HepG2 (cell line): ENCODE measurements around the gene STYK1. TPM values are rescaled to one million over a fixed set of nuclear protein-coding genes. Genes with fewer than 3 reads are reported as not detected.

Experiments used
- ARNTL ChIP-seq: sonication (generic); formaldehyde crosslinking; IDR thresholded peaks from 2 replicates; pipeline ENCODE4 v1.4.0; 2020; ENCODE audit warnings: mild to moderate bottlenecking, missing genetic modification reagents
- CENPT ChIP-seq: sonication (generic); formaldehyde crosslinking; IDR thresholded peaks from 2 replicates; pipeline ENCODE4 v1.8.0; 2022; ENCODE audit warnings: low read depth, mild to moderate bottlenecking, moderate library complexity, missing genetic modification reagents
- HDAC1 ChIP-seq: sonication (generic); formaldehyde crosslinking; IDR thresholded peaks from 2 replicates; pipeline ENCODE4 v1.5.1; 2020; ENCODE audit warnings: mild to moderate bottlenecking, missing genetic modification reagents
- HMGXB4 ChIP-seq, 2 experiments: sonication (generic) in 1 of 2; formaldehyde crosslinking in 1 of 2; IDR thresholded peaks; 2 replicates each; pipeline versions ENCODE4 v1.4.0 to v1.6.1; 2018 to 2020; ENCODE audit warnings: missing genetic modification reagents in 2 of 2, borderline replicate concordance in 1 of 2, low read depth in 1 of 2, mild to moderate bottlenecking in 1 of 2, missing biosample characterization in 1 of 2
- JARID2 ChIP-seq: sonication (generic); formaldehyde crosslinking; IDR thresholded peaks from 2 replicates; pipeline ENCODE4 v1.8.1; 2023; ENCODE audit warnings: missing genetic modification reagents, inconsistent platforms; ENCODE audit not compliant: insufficient replicate concordance
- LRRFIP1 ChIP-seq: sonication (generic); formaldehyde crosslinking; conservative IDR thresholded peaks from 2 replicates; pipeline ENCODE4 v1.4.0; 2020; ENCODE audit warnings: missing genetic modification reagents
- MAFK ChIP-seq, 2 experiments: IDR thresholded peaks in 1 of 2; conservative IDR thresholded peaks in 1 of 2; 2 replicates each; pipeline ENCODE4 v1.6.1; 2011; ENCODE audit warnings: improper control_type of control experiment in 2 of 2, low read length in 2 of 2
- RFX5 ChIP-seq: IDR thresholded peaks from 2 replicates; pipeline ENCODE4 v1.6.1; 2011; ENCODE audit warnings: low read depth, low read length, improper control_type of control experiment
- SALL2 ChIP-seq: sonication (generic); formaldehyde crosslinking; IDR thresholded peaks from 2 replicates; pipeline ENCODE4 v1.8.1; 2023; ENCODE audit warnings: mild to moderate bottlenecking, missing genetic modification reagents, inconsistent platforms
- SNRNP70 ChIP-seq: fragments of 200-400 bp; formaldehyde crosslinking; IDR thresholded peaks from 2 replicates; pipeline ENCODE4 v1.6.1; 2017; ENCODE audit warnings: mild to moderate bottlenecking, low read depth, low read length, moderate library complexity
- SOX6 ChIP-seq, 2 experiments: fragments of 450-650 bp in 1 of 2; sonication (generic) in 1 of 2; formaldehyde crosslinking in 1 of 2; IDR thresholded peaks; 2 replicates each; pipeline versions ENCODE4 v1.4.0 to v1.6.1; 2017 to 2020; ENCODE audit warnings: antibody characterized with exemption in 1 of 2, mild to moderate bottlenecking in 1 of 2, missing genetic modification reagents in 1 of 2
- SUZ12 ChIP-seq: fragments of 150-350 bp; IDR thresholded peaks from 2 replicates; pipeline ENCODE4 v1.6.1; 2014; ENCODE audit warnings: low read depth, low read length
- TEAD3 ChIP-seq: optimal IDR thresholded peaks from 2 replicates; pipeline ENCODE3; 2016; ENCODE audit warnings: borderline replicate concordance
- ZNF253 ChIP-seq: sonication (generic); formaldehyde crosslinking; IDR thresholded peaks from 2 replicates; pipeline ENCODE4 v1.8.0; 2022; ENCODE audit warnings: mild to moderate bottlenecking, missing genetic modification reagents, borderline replicate concordance
- ZNF501 ChIP-seq: sonication (generic); formaldehyde crosslinking; IDR thresholded peaks from 2 replicates; pipeline ENCODE4 v1.5.1; 2020; ENCODE audit warnings: mild to moderate bottlenecking, moderate library complexity, missing genetic modification reagents
- ZNF607 ChIP-seq: sonication (generic); formaldehyde crosslinking; IDR thresholded peaks from 2 replicates; pipeline ENCODE4 v1.5.1; 2020; ENCODE audit warnings: missing genetic modification reagents, mild to moderate bottlenecking, borderline replicate concordance
- polyA plus RNA-seq, 8 experiments: library from polyadenylated mRNA; depleted of rRNA in 3 of 8; stranded (reverse) in 7 of 8; unstranded in 1 of 8; fragments of >200 nt; fragmentation: Illumina TruSeq in 4 of 8; extraction: Trizol in 4 of 8; gene quantifications; 2 replicates each; pipeline versions ENCODE4 v1.2.1 to v1.2.3, GENCODE V29; 2011 to 2016; ENCODE audit warnings: low read depth in 4 of 8, missing spikeins in 1 of 8, mixed read lengths in 1 of 8; ENCODE audit not compliant: insufficient read depth in 1 of 8
- total RNA-seq, 5 experiments: library from RNA; depleted of rRNA; stranded (reverse); fragments of >200 nt; fragmentation: Illumina TruSeq; extraction: Trizol; gene quantifications; 2 replicates each; pipeline ENCODE4 v1.2.3, GENCODE V29; 2016; ENCODE audit warnings: low read depth in 1 of 5
- TF ChIP-seq, protein P1 (sequence below): fragments of 450-650 bp; IDR thresholded peaks from 2 replicates; pipeline ENCODE4 v1.6.1; 2016
- TF ChIP-seq, protein P2 (sequence below): sonication (generic); formaldehyde crosslinking; IDR thresholded peaks from 2 replicates; pipeline ENCODE4 v1.4.0; 2020; ENCODE audit warnings: missing genetic modification reagents
- TF ChIP-seq, protein P3 (sequence below): sonication (generic); formaldehyde crosslinking; IDR thresholded peaks from 2 replicates; pipeline ENCODE4 v1.9.0; 2022; ENCODE audit warnings: low read depth, missing genetic modification reagents

STYK1 gene
- total and polyA plus RNA-seq, 2 of the 13 experiments (the other 11 are each of a cell fraction or from before 2014, with no cell fraction given), result not detected

DNA sequence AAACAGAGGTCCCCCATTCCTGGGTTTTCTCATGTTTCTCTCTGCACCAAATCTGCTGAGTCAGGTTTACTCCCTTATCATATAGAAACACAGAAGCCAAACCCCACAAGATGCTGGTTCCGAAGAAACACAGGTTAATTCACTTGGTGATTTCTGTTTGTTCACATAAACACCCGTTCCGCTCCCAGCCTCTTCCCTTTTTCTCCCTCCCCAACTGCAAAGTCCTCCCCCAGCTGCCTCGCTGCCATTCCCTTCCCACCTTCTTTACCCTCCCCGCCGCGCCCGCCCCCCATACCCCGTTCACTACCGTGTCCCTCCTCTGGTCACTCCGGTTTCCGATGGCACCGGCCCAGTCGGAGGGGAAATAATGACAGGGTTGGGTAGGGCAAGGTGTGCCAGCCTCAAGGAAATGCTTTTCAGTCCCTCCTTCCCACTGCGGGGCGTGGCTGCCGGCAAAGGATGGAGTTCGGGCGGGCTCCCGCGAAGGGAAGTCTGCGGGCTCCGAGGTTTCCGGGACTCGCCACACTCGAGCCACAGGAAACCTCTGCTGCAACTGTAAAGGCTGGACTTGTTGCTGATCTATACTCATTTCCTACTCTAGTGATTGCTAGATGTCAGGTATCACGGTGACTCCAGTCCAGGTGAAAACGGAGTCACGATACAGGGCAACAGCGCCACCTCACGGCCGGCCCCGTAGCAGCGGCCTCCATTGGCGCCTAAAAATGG lies at the start of gene STYK1 (continued):
- TF ChIP-seq SNRNP70, result no peak
- TF ChIP-seq, protein P1, sequence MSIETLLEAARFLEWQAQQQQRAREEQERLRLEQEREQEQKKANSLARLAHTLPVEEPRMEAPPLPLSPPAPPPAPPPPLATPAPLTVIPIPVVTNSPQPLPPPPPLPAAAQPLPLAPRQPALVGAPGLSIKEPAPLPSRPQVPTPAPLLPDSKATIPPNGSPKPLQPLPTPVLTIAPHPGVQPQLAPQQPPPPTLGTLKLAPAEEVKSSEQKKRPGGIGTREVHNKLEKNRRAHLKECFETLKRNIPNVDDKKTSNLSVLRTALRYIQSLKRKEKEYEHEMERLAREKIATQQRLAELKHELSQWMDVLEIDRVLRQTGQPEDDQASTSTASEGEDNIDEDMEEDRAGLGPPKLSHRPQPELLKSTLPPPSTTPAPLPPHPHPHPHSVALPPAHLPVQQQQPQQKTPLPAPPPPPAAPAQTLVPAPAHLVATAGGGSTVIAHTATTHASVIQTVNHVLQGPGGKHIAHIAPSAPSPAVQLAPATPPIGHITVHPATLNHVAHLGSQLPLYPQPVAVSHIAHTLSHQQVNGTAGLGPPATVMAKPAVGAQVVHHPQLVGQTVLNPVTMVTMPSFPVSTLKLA, result no peak
- 0 out of 2 replicates have a peak, but pooled peaks have one; percentile 28 for TF ChIP-seq ZNF501 (CRISPR knock-in tag)
- TF ChIP-seq RFX5, result no peak
- TF ChIP-seq, protein P2, sequence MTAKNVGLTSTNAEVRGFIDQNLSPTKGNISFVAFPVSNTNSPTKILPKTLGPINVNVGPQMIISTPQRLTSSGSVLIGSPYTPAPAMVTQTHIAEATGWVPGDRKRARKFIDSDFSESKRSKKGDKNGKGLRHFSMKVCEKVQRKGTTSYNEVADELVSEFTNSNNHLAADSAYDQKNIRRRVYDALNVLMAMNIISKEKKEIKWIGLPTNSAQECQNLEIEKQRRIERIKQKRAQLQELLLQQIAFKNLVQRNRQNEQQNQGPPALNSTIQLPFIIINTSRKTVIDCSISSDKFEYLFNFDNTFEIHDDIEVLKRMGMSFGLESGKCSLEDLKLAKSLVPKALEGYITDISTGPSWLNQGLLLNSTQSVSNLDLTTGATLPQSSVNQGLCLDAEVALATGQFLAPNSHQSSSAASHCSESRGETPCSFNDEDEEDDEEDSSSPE (CRISPR knock-in tag), result peak; percentile 53
- TF ChIP-seq LRRFIP1 (CRISPR knock-in tag), result no peak
- no peak for TF ChIP-seq JARID2
- TF ChIP-seq SUZ12, result no peak
- no peak for TF ChIP-seq HDAC1 (CRISPR knock-in tag)
- TF ChIP-seq SALL2 (CRISPR knock-in tag), result 0 out of 2 replicates have a peak, but pooled peaks have one; percentile 39
- no peak for TF ChIP-seq TEAD3 (CRISPR knock-in tag)
- no peak for TF ChIP-seq ZNF607
- no peak for TF ChIP-seq SOX6 (IDR thresholded peaks at IDR 0.05)
- no peak for TF ChIP-seq SOX6 (CRISPR knock-in tag; IDR thresholded peaks at IDR 0.05)
- TF ChIP-seq MAFK (conservative IDR thresholded peaks at IDR 0.05 in 1 of 2, IDR thresholded peaks at IDR 0.05 in 1 of 2; ENCODE audit: low read length in 2 of 2), result peak; percentile 97 to 99
- no peak for TF ChIP-seq ZNF253
- TF ChIP-seq CENPT (CRISPR knock-in tag), result no peak
- TF ChIP-seq ARNTL (CRISPR knock-in tag), result no peak
- TF ChIP-seq, protein P3, sequence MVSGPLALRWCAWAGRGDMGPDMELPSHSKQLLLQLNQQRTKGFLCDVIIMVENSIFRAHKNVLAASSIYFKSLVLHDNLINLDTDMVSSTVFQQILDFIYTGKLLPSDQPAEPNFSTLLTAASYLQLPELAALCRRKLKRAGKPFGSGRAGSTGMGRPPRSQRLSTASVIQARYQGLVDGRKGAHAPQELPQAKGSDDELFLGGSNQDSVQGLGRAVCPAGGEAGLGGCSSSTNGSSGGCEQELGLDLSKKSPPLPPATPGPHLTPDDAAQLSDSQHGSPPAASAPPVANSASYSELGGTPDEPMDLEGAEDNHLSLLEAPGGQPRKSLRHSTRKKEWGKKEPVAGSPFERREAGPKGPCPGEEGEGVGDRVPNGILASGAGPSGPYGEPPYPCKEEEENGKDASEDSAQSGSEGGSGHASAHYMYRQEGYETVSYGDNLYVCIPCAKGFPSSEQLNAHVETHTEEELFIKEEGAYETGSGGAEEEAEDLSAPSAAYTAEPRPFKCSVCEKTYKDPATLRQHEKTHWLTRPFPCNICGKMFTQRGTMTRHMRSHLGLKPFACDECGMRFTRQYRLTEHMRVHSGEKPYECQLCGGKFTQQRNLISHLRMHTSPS (CRISPR knock-in tag), result no peak
- TF ChIP-seq HMGXB4 (CRISPR knock-in tag; IDR thresholded peaks at IDR 0.05; ENCODE audit: borderline replicate concordance in 1 of 2, low read depth in 1 of 2), result peak in 1 of 2 experiments; percentile 32; a peak in 1 of 4 replicates
